Heart left ventricle (tissue), 13 donors: ENCODE results near the gene HACE1.

Source experiments
- CTCF ChIP-seq, 12 donors: fragments of 200-600 bp; sonication (generic) in 4 of 12; IDR thresholded peaks; one replicate each; pipeline versions ENCODE4 v1.5.0 to v1.8.0; 2018 to 2022; ENCODE audit warnings: antibody characterized with exemption in 12 of 12, mild to moderate bottlenecking in 5 of 12
- POLR2A ChIP-seq, 2 donors: fragments of 450-650 bp; IDR thresholded peaks; one replicate each; pipeline ENCODE4 v1.6.1; 2017; ENCODE audit warnings: antibody characterized with exemption in 2 of 2, mild to moderate bottlenecking in 2 of 2, moderate library complexity in 2 of 2
- donor health status: ischemic (EF 13 %, LVEDD 7.1; RV severe dilation, severe dysfunction).
- donor health status: DM: no; HTN: yes; CAD: no.
- donor health status: DM: no; HTN: no; CAD: no.
- donor health status: ischemic (EF 25% LVEDD 6.9; RV normal size, moderate dysfunction).
- donor health status: ischemic (EF 25% LVEDD 5.7; RV mildly dilated, moderate dysfunction).
- donor health status: ischemic (EF 35%, LVEDD 5.7; RV mildly dilated, moderate dysfunction).
- donor health status: nonischemic (EF 11% LVEDD 7.7; RV severe dilation, severe dysfunction).
- donor health status: DM: yes; HTN: yes; CAD: no.
- donor health status: PGD.
- donor health status: ischemic (EF 29% LVEDD 5.4; RV normal size, mild dysfunction).
- donor health status: nonischemic (EF 23%, LVEDD 6.1; RV moderate dilation, normal function).

GRCh38 chr6:104881964-104882668 is 22.4 kb upstream of the HACE1 start:
- TF ChIP-seq CTCF (IDR thresholded peaks at IDR 0.05) (no peak), POLR2A (IDR thresholded peaks at IDR 0.05) (no peak)
